Trophoblast cell (in vitro differentiated cells and primary cell): ENCODE measurements around the gene DOCK3.

Source experiments
- DNase-seq, 2 donors: peaks; one replicate each; pipeline ENCODE4 v3.0.0-alpha.2; 2016
- H2AFZ ChIP-seq: 2 replicates; pipeline ENCODE4 v1.6.1; 2013; ENCODE audit warnings: low read length, moderate library complexity, mild to moderate bottlenecking; ENCODE audit not compliant: insufficient read depth, poor library complexity
- H2AK5ac ChIP-seq: 2 replicates; pipeline ENCODE4 v1.6.1; 2013; ENCODE audit warnings: mild to moderate bottlenecking, low read length
- H2BK120ac ChIP-seq: 2 replicates; pipeline ENCODE4 v1.6.1; 2013; ENCODE audit warnings: low read length, mild to moderate bottlenecking, moderate library complexity; ENCODE audit not compliant: insufficient read depth, poor library complexity
- H2BK12ac ChIP-seq: 2 replicates; pipeline ENCODE4 v1.6.1; 2013; ENCODE audit warnings: mild to moderate bottlenecking, low read length, moderate library complexity
- H2BK5ac ChIP-seq: 2 replicates; pipeline ENCODE4 v1.6.1; 2013; ENCODE audit warnings: low read length, low read depth, moderate library complexity, mild to moderate bottlenecking; ENCODE audit not compliant: poor library complexity
- H3K14ac ChIP-seq: 2 replicates; pipeline ENCODE4 v1.6.1; 2013; ENCODE audit warnings: mild to moderate bottlenecking, low read length
- H3K18ac ChIP-seq: 2 replicates; pipeline ENCODE4 v1.6.1; 2013; ENCODE audit warnings: mild to moderate bottlenecking, low read length
- H3K23ac ChIP-seq: 2 replicates; pipeline ENCODE4 v1.6.1; 2013; ENCODE audit warnings: low read length
- H3K27ac ChIP-seq: 2 replicates; pipeline ENCODE4 v1.5.1; 2013; ENCODE audit warnings: low read depth, mild to moderate bottlenecking, inconsistent platforms, low read length, moderate library complexity
- H3K27me3 ChIP-seq: 2 replicates; pipeline ENCODE4 v1.6.1; 2013; ENCODE audit warnings: inconsistent platforms, mild to moderate bottlenecking, low read length, moderate library complexity; ENCODE audit not compliant: insufficient read depth
- H3K36me3 ChIP-seq, 2 experiments: 1 replicate in 1 of 2; 2 replicates in 1 of 2; pipeline ENCODE4 v1.6.1; 2013; ENCODE audit warnings: low read length in 2 of 2, mild to moderate bottlenecking in 2 of 2, moderate library complexity in 1 of 2; ENCODE audit not compliant: insufficient read depth in 2 of 2, control insufficient read depth in 1 of 2
- H3K4ac ChIP-seq: 2 replicates; pipeline ENCODE4 v1.6.1; 2013; ENCODE audit warnings: low read depth, mild to moderate bottlenecking, low read length, moderate library complexity
- H3K4me1 ChIP-seq, 2 experiments: 1 replicate in 1 of 2; 2 replicates in 1 of 2; pipeline ENCODE4 v1.6.1; 2013; ENCODE audit warnings: low read length in 2 of 2, mild to moderate bottlenecking in 2 of 2, moderate library complexity in 1 of 2; ENCODE audit not compliant: insufficient read depth in 2 of 2, control insufficient read depth in 1 of 2
- H3K4me2 ChIP-seq: 2 replicates; pipeline ENCODE4 v1.6.1; 2013; ENCODE audit warnings: inconsistent platforms, mild to moderate bottlenecking, low read length, moderate library complexity
- H3K4me3 ChIP-seq: 2 replicates; pipeline ENCODE4 v1.5.1; 2013; ENCODE audit warnings: mild to moderate bottlenecking, low read depth, low read length, inconsistent platforms
- H3K79me1 ChIP-seq: one replicate; pipeline ENCODE4 v1.6.1; 2013; ENCODE audit warnings: low read length
- H3K79me2 ChIP-seq: 2 replicates; pipeline ENCODE4 v1.6.1; 2013; ENCODE audit warnings: low read length, mild to moderate bottlenecking; ENCODE audit not compliant: control insufficient read depth, insufficient read depth, poor library complexity
- H3K9ac ChIP-seq: 2 replicates; pipeline ENCODE4 v1.6.1; 2013; ENCODE audit warnings: mild to moderate bottlenecking, low read length
- H3K9me3 ChIP-seq: 2 replicates; pipeline ENCODE4 v1.6.1; 2013; ENCODE audit warnings: low read depth, mild to moderate bottlenecking, control low read depth, inconsistent platforms, low read length; ENCODE audit not compliant: insufficient read depth
- H4K12ac ChIP-seq: 2 replicates; pipeline ENCODE4 v1.6.1; 2013; ENCODE audit warnings: low read depth, mild to moderate bottlenecking, low read length, moderate library complexity
- H4K8ac ChIP-seq: 2 replicates; pipeline ENCODE4 v1.6.1; 2013; ENCODE audit warnings: low read depth, mild to moderate bottlenecking, low read length, moderate library complexity
- H4K91ac ChIP-seq: one replicate; pipeline ENCODE4 v1.6.1; 2013; ENCODE audit warnings: low read depth, mild to moderate bottlenecking, low read length, moderate library complexity
- WGBS: extraction: QIAGEN DNeasy Blood & Tissue Kit; methylation state at CpG from one replicate; pipeline ENCODE4 v1.1.7; 2013; ENCODE audit warnings: missing lambda C conversion rate; ENCODE audit not compliant: insufficient read length, insufficient coverage; ENCODE audit errors: extremely low coverage; 5-methylcytosine and 5-hydroxymethylcytosine counted together

DOCK3 gene

GRCh38 chr3:50639055-50639494 lies 35.7 kb upstream of the DOCK3 start:
- WGBS = no CpG with 5 or more reads among the region's 6 CpGs
- no peaks in the 10 kb centered on the region for H3K9me3 ChIP-seq
- H3K27me3 ChIP-seq = no peaks in the 10 kb centered on the region
- no peaks in the 10 kb centered on the region for H3K79me1 ChIP-seq
- H3K23ac ChIP-seq = no peak overlapping the region
- no peak overlapping the region for H3K18ac ChIP-seq
- H3K36me3 ChIP-seq = no peaks in the 10 kb centered on the region
- no peak overlapping the region for H2BK120ac ChIP-seq
- H2AFZ ChIP-seq = no peak overlapping the region
- no peak overlapping the region for H2BK5ac ChIP-seq
- H3K4me1 ChIP-seq = no peaks in the 10 kb centered on the region
- H2BK12ac ChIP-seq = no peak overlapping the region
- no peak overlapping the region for H4K12ac ChIP-seq
- no peak overlapping the region for H4K8ac ChIP-seq
- H3K27ac ChIP-seq = no peak overlapping the region
- no peak overlapping the region for H3K4me2 ChIP-seq
- no peaks in the 10 kb centered on the region for H3K79me2 ChIP-seq
- no peak overlapping the region for H3K4ac ChIP-seq
- H3K9ac ChIP-seq = no peak overlapping the region
- DNase-seq = no peak
- no peak overlapping the region for H3K14ac ChIP-seq
- no peak overlapping the region for H3K4me3 ChIP-seq
- no peak overlapping the region for H2AK5ac ChIP-seq
- H4K91ac ChIP-seq = no peak overlapping the region

- no peaks in the 10 kb centered on the region for H3K9me3 ChIP-seq
- H2BK5ac ChIP-seq = no peak overlapping the region
- no peak overlapping the region for H4K8ac ChIP-seq
- no peak overlapping the region for H3K9ac ChIP-seq
- no peak overlapping the region for H3K14ac ChIP-seq
- H4K91ac ChIP-seq = no peak overlapping the region
- DNase-seq = no peak
- no peak overlapping the region for H3K4ac ChIP-seq
- H3K27me3 ChIP-seq = no peaks in the 10 kb centered on the region
- H3K79me1 ChIP-seq = no peaks in the 10 kb centered on the region
- no peak overlapping the region for H2AFZ ChIP-seq
- no peak overlapping the region for H3K27ac ChIP-seq
- H3K18ac ChIP-seq = no peak overlapping the region
- no peak overlapping the region for H3K4me3 ChIP-seq
- H4K12ac ChIP-seq = no peak overlapping the region
- H3K79me2 ChIP-seq = no peaks in the 10 kb centered on the region
- H2AK5ac ChIP-seq = no peak overlapping the region
- H2BK120ac ChIP-seq = no peak overlapping the region
- no peak overlapping the region for H2BK12ac ChIP-seq
- H3K23ac ChIP-seq = no peak overlapping the region
- no peak overlapping the region for H3K4me2 ChIP-seq
- no CpG with 5 or more reads among the region's 1 CpG for WGBS
- peaks cover 0 to 2% of the 10 kb centered on the region in 2 experiments for H3K36me3 ChIP-seq
- H3K4me1 ChIP-seq = no peaks in the 10 kb centered on the region
Measured at GRCh38 chr3:50642382-50642781, 32.3 kb upstream of the DOCK3 start.

DNA sequence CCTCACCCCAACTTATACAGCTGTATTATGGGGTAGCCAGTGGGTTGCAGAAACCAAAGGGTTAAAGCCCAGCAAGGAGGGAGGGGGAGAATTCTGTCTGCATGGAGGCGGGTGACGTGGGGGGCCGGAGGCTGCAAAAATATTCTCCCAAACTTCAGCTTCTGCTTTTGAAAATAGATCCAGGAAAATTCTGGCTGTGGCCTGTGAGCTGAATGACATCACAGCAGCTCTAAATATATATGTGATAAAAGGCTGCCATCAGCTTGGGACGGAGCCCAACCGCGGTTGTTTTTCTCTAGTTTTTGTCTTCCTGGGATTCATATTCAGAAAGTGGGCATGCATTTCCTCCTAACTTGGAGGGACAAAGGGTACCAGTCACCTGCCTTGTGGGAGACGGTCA lies 30.2 kb upstream of the DOCK3 start:
- no peak overlapping the region for H3K14ac ChIP-seq
- no peak overlapping the region for H2AK5ac ChIP-seq
- H2AFZ ChIP-seq = no peak overlapping the region
- no peak overlapping the region for H4K91ac ChIP-seq
- no peak overlapping the region for H4K8ac ChIP-seq
- no peaks in the 10 kb centered on the region for H3K79me2 ChIP-seq
- no peaks in the 10 kb centered on the region for H3K4me1 ChIP-seq
- peaks cover 0 to 2% of the 10 kb centered on the region in 2 experiments for H3K36me3 ChIP-seq
- no peak overlapping the region for H3K18ac ChIP-seq
- H2BK5ac ChIP-seq = no peak overlapping the region
- no peak overlapping the region for H3K27ac ChIP-seq
- no peak overlapping the region for H3K4ac ChIP-seq
- no peak overlapping the region for H4K12ac ChIP-seq
- no peak overlapping the region for H2BK12ac ChIP-seq
- H2BK120ac ChIP-seq = no peak overlapping the region
- no peaks in the 10 kb centered on the region for H3K27me3 ChIP-seq
- H3K4me3 ChIP-seq = no peak overlapping the region
- peaks cover 4% of the 10 kb centered on the region for H3K9me3 ChIP-seq
- DNase-seq = no peak
- no peak overlapping the region for H3K4me2 ChIP-seq
- H3K79me1 ChIP-seq = no peaks in the 10 kb centered on the region
- no peak overlapping the region for H3K23ac ChIP-seq
- H3K9ac ChIP-seq = no peak overlapping the region
- no CpG with 5 or more reads among the region's 7 CpGs for WGBS

DNA sequence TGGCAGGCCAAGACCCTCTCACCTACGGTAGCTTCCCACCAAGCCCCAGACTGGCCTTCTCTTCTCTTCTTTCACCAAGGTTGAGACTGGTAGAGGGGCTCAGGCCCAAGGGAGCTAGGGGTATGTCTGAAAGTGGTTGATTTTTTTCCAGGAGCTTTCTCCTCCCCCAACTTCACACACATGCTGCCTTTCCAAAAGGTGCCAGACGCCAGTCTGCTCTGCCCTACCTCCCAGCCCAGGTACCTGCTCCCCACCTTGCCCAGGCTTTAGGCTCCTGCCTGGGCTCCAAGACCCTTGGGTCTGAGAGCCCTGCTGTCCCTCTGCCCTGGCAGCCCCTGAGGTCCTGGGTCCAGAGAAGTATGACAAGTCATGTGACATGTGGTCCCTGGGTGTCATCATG lies 29.3 kb upstream of the DOCK3 start:
- no peak overlapping the region for H2AFZ ChIP-seq
- no peak overlapping the region for H2AK5ac ChIP-seq
- H3K79me2 ChIP-seq = no peaks in the 10 kb centered on the region
- H3K27me3 ChIP-seq = no peaks in the 10 kb centered on the region
- no peak overlapping the region for H4K91ac ChIP-seq
- no peak overlapping the region for H3K27ac ChIP-seq
- no peak overlapping the region for H2BK120ac ChIP-seq
- no peak overlapping the region for H4K8ac ChIP-seq
- peaks cover 4% of the 10 kb centered on the region for H3K9me3 ChIP-seq
- H3K9ac ChIP-seq = no peak overlapping the region
- H3K36me3 ChIP-seq = peaks cover 0 to 2% of the 10 kb centered on the region in 2 experiments
- no peaks in the 10 kb centered on the region for H3K79me1 ChIP-seq
- no peak overlapping the region for H3K4me2 ChIP-seq
- H4K12ac ChIP-seq = no peak overlapping the region
- H3K14ac ChIP-seq = no peak overlapping the region
- H3K23ac ChIP-seq = no peak overlapping the region
- H2BK12ac ChIP-seq = no peak overlapping the region
- no peak overlapping the region for H3K18ac ChIP-seq
- DNase-seq = no peak
- H2BK5ac ChIP-seq = no peak overlapping the region
- no peaks in the 10 kb centered on the region for H3K4me1 ChIP-seq
- H3K4ac ChIP-seq = no peak overlapping the region
- no CpG with 5 or more reads among the region's 2 CpGs for WGBS
- H3K4me3 ChIP-seq = no peak overlapping the region
